HG03558 (cell line): ENCODE data around the gene STXBP3.

Experiments used
- ATAC-seq: cut with Tn5 transposase; IDR thresholded peaks from one replicate; pipeline ENCODE4 v1.9.1; 2021; ENCODE audit warnings: moderate number of reproducible peaks; ENCODE audit not compliant: unreplicated experiment; ENCODE audit errors: extremely low read depth

The STXBP3 gene

DNA sequence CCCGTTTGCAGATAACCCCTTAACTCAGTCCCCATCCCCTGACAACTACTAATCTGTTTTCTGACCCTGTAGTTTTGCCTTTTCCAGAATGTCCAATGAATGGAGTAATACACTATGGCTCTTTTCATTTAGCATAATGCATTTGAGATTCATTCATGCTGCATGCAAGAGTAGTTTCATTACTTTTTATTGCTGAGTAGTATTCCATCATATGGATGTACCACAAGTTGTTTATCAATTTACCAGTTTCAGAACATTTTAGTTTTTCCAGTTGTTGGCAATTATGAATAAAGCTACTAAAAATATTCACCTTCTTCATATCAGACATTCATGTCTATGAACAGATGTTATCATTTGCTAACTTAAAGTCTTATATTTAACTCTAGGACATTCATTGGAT lies 45.3 kb downstream of the STXBP3 start:
- ATAC-seq, result no peak

DNA sequence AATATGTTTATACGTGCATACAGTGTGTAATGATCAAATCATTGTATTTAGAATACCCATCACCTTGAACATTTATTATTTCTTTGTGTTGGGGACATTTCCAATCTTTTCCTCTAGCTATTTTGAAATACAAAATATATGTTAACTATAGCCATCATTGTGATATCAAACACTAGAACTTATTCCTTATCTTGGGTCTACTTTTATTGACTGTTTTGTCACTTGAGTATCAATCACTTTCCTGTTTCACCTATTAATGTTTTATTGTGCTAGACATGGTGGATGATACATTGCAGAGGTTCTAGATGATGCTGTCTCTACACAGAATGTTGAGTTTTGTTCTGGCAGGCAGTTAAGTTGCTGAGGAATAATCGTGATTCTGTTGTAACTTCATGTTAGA lies 45.9 kb downstream of the STXBP3 start:
- no peak for ATAC-seq

DNA sequence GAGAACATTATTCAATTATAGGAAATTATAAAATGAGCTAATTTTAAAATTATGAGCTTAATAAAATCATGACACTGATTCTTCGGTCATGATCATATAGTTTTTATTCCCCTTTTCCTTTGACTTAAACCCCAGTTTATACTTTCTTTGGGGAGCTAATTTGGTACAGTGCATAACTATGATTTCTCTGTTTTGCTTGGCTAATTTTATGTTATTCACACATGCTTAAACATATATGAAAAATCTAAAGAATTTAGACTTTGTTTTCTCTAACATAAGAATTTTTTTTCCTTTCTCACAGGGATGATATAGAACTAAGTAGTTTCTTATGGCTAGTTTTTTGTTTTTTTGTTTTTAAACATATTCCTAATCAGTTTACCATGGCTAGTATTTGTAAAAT lies 52.5 kb downstream of the STXBP3 start:
- ATAC-seq, result no peak

DNA sequence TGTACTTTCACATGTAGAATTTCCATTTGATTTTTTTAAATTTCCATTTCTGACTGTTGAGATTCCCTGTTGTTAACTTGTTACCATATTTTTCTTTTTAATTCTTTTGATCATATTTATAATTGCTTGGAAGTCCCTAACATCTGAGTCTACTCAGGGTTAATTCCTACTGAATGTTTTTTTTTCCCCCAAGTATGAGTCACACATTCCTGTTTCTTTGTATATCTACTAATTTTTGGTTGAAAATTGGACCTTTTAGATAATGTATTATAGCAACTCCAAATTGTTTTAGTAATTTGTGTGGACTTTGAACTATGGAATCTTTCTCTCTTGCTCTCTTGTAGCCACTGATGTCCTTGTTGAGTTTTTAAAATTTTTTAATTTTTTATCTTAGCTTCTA lies 54.6 kb downstream of the STXBP3 start:
- no peak for ATAC-seq

DNA sequence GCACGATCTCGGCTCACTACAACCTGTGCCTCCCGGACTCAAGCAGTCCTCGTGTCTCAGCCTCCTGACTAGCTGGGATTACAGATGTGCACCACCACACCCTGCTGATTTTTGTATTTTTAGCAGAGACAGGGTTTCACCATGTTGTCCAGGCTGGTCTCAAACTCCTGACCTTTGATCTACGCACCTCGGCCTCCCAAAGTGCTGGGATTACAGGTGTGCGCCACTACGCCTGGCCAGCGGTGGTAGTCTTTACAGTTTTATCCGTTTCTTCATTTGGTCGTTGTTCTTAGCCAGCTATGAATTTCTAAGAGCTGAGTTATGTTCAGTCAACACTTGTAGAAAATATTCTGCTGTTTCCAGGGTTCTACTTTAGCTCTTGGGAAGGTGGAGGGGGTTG lies 57.1 kb downstream of the STXBP3 start:
- no peak for ATAC-seq

DNA sequence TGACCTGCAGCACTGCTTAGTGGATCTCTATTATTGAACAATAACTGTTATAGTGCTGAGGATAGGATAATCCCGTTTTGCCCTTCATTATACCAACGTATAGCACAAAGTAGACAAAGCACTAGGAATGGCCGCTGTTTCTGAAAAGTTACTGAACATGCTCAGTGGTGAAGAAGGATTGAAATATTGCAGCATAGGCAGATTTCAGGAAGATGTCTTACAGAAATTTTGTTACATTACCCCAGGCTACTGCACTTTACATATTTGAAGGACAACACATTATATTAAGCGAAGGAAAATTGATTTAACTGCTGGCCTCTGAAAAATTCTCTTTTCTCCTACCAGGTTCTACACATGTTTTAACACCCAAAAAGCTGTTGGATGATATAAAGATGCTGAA lies 62.0 kb downstream of the STXBP3 start:
- no peak for ATAC-seq

DNA sequence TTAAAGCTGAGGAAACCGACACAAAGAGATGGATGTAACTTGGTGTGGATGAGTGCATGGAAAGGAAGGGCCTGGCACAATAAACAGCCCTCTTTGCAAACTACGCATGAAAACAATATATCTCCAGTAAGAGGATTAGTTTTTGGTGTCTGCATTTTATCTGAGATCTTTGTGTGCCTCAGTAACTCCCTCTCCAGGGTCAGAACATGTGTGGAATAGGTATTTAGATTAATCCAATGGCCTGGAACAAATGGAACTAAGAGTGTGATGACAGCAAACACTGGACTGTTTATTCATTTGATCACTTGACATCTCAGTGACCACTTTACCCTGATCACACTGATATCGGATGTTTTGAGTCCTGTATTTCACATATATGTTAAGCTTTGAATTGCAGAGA lies 65.1 kb downstream of the STXBP3 start:
- ATAC-seq, result no peak

DNA sequence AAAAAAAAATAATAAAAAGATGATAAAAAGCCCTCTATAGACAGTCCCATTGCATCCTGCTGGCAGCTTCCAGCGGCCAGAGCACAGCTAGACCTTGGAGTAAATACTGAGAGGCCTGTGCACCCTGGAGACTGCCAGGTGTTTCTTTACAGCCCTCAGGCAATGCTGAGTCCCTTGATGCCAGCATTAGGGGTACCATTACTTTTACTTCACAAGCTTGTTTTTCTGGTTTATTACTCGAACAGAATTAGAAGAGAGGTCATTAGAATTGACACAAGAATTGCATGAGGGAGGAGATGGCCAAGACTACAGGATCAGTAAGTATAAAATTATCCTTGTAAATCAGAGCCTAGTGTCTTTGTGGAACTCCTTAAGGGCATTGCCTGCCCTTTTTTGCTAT lies 66.9 kb downstream of the STXBP3 start:
- ATAC-seq, result no peak

DNA sequence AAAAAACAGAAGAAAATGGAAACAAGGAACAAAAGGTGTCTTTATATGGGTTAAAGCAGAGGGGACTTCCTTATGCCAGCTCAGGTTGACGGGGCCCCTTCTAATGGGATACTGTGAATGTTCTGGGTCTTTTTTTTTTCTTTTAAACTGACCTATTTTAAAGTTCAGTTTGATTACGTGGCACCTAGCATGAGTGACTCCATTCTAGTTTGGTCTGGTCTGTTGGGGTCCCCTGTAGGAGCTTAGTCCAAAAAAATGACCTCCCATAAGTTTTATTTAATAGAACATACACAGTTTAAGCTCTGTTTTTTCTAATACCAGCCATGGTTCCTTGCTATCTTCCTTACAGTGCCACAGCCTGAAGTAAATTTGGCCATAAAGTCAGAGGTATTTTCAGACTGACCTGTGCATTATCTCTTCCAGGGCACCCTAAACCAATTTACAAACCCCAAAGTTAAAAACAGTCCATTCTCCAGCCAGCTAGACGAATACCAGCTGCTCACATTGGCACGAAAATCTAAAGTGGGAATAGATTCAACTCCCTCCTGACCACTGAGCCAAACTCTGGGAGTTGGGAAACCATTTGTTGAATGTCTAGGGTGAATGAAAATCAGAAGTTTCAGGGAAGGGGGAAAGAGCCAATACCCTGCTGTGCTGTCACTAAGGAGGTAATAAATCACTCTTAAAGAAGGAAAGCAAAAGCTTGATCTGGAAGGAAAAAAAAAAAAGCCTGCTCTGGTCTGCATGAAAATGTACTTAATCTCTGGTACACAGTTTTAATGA lies 68.1 kb downstream of the STXBP3 start:
- ATAC-seq, result no peak

DNA sequence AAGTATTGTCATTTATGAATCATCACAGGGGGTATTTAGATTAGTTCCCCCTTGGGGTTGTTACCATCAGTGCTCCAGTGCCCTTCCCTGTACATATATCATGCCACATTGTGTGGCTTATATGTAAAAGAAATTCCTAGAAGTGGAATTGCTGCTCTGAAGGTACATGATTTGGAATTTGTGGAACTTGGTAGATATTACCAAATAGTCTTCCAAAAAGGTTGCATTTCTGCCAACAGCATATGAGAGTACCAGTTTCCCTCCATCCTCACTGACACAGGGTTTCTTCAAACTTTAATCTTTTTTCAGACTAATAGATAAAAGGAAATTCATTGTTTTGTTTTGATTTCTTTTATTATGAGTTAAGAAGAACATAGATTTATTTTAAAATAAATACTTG lies 69.1 kb downstream of the STXBP3 start:
- no peak for ATAC-seq

DNA sequence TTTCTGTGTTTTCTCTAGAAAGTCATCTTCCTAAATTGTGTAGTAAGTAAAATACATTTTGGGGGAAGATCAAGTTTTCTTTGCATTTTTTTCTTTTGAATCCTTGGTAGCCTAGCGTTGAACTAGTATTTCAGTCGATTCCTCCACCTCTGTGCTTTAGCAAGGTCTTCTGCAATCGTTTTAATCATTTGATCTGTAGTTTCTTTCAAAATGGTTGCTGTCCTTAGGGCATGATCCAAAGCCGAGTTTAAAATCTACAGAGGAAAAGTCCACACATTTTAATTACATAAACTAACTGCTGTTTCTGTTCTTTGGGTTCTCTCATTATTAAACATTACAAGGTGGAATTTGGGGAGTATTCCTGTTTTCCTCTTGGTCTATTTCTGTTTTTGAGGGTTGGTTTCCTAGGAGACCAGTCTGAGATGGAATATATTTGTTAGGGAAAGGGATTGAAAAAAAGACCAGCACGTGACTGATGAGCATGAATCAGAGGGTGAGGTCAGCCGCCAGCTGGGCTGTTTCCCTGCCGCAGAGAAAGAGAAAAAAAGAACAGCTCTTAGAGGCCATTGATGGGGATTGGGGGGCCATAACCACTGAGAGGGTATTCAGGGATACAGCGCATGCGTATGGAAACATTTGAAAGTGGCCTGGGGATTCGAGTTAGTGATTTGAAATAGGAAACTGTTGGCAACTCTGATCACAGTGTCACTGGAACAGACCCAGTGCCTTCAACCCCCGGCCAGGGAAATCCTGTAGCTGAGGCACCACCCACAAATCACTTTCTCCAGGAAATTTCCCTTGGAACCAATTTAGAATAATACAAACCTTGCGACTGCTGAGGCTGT lies 69.8 kb downstream of the STXBP3 start:
- ATAC-seq, result no peak

DNA sequence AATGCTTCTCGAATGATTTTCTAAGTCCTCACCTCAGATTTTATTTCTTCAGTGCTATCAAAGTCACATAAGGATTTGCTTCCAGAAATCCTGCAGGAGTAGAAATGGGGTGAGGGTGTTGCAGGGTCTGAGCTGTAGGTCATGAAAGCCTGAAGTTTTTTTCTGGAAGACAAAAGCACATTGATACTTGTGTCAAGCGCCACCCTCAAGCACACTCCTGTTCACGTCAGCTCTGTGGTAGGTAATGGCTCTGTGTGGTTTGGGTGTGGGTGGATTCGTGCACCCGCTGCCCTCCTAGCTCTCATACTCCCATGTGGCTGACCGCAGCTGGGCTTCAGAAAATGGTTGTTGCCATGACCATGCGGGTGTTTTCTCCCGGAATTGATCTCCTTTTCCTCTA lies 70.5 kb downstream of the STXBP3 start:
- ATAC-seq, result no peak

DNA sequence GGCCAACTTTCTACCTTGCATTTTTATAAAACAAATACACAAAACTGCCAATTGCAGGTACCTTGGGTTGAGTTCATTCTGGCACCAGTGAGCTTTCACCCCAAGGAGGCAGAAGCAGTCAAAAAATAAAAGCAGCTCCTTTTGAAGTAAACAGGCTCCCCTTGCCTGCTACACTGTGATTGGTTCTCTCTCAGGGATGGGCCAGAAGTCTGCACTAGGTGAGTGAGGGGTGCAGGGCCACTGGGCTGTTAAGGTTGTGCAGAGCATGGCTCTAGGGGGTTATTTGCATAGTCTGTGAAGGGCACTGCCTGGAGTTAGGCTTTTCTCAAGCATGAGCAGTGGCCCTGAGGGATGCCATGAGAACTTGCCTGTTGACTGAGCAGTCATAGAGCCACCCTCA lies 71.3 kb downstream of the STXBP3 start:
- ATAC-seq, result no peak

DNA sequence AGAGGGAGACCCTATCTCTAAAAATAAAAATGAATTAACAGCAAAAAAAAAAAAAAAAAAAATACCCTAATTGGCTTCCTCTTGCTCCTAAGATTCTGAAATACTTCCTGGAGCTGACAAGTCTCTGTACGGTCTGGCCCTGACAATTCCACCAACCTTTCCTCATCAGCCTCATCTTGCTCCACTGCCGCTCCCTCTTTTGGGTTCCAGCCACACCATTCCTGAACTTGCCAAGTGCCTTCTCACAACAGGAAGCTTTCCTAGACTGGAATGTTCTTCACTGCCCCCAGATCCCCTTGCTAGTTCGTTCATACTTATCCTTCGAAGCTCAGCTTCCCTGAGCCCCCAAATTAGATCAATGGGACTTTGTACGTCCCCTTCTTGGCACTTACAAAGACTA lies 73.4 kb downstream of the STXBP3 start:
- no peak for ATAC-seq

DNA sequence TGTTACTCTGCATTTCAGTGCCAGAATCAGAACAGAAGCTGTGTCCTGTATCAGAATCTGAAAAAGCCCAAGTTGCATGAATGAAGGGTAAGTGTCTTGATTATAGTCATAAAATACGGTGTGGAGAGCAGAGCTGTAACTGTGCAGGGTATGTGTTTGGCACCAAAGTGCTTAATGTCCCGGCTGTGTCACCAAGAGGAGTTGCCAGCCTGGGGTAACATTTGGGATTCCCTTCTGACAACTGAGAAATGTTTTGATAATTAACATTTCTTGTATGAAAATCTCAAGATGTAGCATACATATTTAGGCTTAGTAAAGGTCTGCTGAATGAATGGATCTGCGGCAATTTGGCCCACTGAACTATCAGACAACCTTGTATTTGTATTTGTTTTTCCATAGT lies 77.2 kb downstream of the STXBP3 start:
- no peak for ATAC-seq

DNA sequence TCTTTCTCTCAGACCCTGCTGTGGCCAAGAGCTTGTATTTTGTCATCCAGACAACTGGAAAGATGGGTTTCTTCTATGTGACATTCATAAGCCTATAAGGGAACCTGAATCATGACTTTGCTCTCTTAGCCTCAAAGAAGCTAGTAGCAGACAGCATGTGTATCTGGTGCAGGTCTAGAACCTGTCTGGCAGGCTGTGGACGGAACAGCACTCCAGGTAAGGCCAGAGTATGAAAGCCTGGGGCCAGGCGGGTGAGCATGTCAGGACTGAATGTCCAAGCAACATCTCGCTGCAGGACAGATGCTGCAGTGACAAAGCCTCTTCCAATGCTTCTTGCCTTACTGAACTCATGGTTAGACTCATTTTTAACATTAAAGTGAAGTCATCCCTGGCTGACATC lies 77.6 kb downstream of the STXBP3 start:
- no peak for ATAC-seq

DNA sequence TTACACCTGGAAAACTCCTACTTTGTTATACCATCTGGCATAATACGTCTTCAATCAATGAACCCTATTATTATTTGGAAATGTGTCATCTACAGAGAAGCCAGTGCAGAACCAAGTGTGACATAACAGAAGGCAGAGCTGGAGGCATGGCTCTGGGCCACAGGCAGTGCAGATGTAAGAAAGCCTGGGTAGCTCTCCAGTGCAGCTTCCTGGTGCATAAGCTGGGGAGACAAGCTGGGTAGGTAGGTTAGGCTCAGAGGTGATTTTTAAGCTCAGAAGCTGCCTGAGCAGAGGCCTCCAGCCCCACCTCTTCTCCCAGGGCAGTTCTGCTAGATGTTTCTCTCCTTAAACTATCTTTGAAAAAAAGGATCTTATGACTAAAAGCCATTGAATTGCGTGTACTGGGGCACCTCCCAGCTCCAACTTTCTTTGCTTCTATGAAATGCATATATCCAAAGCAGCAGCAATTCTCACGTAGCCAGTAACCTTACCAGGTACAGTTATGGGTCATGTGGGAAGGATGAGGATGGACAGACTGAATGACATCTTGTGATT lies 79.7 kb downstream of the STXBP3 start:
- no peak for ATAC-seq

DNA sequence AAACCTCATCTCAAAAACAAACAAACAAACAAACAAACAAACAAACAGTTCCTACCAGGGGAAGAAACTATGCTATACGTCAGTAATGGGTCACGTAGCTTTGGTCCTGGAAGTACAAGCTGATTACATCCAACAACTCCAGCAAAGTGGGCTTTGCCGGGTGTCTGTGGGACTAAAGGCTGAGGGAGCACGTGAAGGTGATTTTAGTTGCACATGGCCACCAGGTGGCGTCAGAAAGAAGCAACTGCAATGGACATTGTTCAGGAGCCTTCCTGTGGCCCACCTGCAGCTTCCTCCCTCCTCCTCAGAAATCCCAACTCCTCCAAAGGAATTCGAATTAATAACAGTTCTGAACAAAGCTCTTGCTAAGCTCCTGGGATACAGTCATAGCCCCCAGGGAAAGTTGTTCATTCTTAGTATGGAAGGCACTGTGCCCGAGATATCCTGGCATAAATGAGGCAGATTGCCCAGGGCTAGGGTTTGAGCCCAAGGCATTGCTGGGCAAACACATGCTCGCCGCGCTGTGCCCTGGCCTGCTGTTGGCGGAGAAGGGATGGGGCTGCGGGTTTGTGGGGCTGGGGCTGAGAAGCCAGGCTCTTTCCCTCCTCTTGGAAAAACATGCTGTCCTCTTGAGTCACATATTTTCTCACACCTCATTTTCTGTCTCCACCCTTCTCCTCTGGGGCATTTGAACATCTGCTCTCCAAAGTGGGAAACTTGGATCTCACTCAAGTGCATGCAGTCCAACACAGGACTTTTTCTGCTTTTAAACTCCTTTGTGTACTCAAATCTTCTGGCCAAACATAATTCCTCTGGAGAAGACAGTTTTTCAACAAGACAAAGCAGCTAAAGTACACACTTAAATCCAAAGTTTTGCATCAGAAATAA lies 81.8 kb downstream of the STXBP3 start:
- no peak for ATAC-seq

DNA sequence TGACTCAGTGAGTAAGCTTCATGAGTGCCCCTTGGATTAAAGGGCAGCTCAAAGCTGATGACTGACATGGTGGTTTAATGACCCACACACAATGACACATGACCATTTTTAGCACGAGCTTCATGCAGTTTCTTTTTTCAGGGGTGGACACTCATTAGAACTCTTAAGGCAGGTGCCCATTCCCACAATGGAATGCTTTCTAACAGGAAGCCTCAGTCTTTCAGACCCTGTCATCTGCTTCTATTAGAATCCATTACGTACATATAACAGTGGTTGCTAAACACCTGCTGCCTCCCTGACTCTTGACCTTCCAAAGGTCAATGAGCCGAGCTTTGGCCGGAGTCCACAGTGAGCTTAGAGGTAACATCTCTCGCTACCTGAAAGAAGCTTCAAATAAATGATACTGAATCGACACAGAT lies 83.0 kb downstream of the STXBP3 start:
- no peak for ATAC-seq
